Adrenal gland (tissue), 12 donors: ENCODE data around the gene WWP2. TPM values are rescaled to one million over a fixed set of nuclear protein-coding genes. Genes with fewer than 3 reads are reported as not detected.

Experiments used
- DNase-seq, 7 donors: peaks; one replicate each; pipeline ENCODE4 v3.0.0-alpha.2; 2019 to 2020
- H3K27ac ChIP-seq, 5 donors: fragments of 200-600 bp; sonication (generic) in 4 of 5; 1 replicate in 3 of 5; 2 replicates in 2 of 5; pipeline versions ENCODE4 v1.5.1 to v1.8.0; 2016 to 2020; ENCODE audit warnings: mild to moderate bottlenecking in 1 of 5
- H3K27me3 ChIP-seq: fragments of 200-600 bp; 2 replicates; pipeline ENCODE4 v1.8.0; 2021
- H3K36me3 ChIP-seq, 2 donors: fragments of 200-600 bp; replicated peaks in 1 of 2; 1 replicate in 1 of 2; 2 replicates in 1 of 2; pipeline versions ENCODE4 v1.5.1 to v1.8.0; 2018 to 2022
- H3K4me1 ChIP-seq, 2 donors: fragments of 200-600 bp; replicated peaks in 1 of 2; 1 replicate in 1 of 2; 2 replicates in 1 of 2; pipeline versions ENCODE4 v1.5.1 to v1.8.0; 2018 to 2021
- H3K4me3 ChIP-seq, 4 donors: fragments of 200-600 bp; sonication (generic) in 3 of 4; one replicate each; pipeline ENCODE4 v1.5.1; 2016 to 2018
- H3K9me3 ChIP-seq, 3 donors: fragments of 200-600 bp; sonication (generic) in 1 of 3; replicated peaks in 1 of 3; 1 replicate in 2 of 3; 2 replicates in 1 of 3; pipeline versions ENCODE4 v1.5.1 to v1.8.0; 2016 to 2021
- CTCF ChIP-seq, 6 experiments: fragments of 450-650 bp in 4 of 6; fragments of 200-600 bp in 2 of 6; sonication (generic) in 1 of 6; IDR thresholded peaks; 1 replicate in 5 of 6; 2 replicates in 1 of 6; pipeline versions ENCODE4 v1.5.1 to v1.8.0; 2016 to 2021; ENCODE audit warnings: antibody characterized with exemption in 6 of 6, mild to moderate bottlenecking in 2 of 6, moderate library complexity in 1 of 6
- POLR2A ChIP-seq, 2 donors: fragments of 450-650 bp; IDR thresholded peaks; one replicate each; pipeline ENCODE4 v1.6.1; 2017; ENCODE audit warnings: antibody characterized with exemption in 2 of 2, mild to moderate bottlenecking in 2 of 2, moderate library complexity in 1 of 2
- WGBS, 4 donors: extraction: QIAGEN DNeasy Blood & Tissue Kit in 2 of 4; methylation state at CpG; one replicate each; pipeline versions ENCODE4 v1.1.5 to v1.1.7; 2013 to 2017; 5-methylcytosine and 5-hydroxymethylcytosine counted together
- intact Hi-C, 2 donors: fragments of 100-400 bp; cut with DNase I; formaldehyde crosslinking; loops; one replicate each; pipeline versions ENCODE4 v1.14.1 to v1.15.0; 2022 to 2023
- polyA plus RNA-seq, 3 donors: library from polyadenylated mRNA; stranded (reverse); fragments of 200-250 nt in 2 of 3; fragments of 350-450 nt in 1 of 3; fragmentation: Illumina TruSeq in 1 of 3; extraction: RNeasy Lipid Tissue Mini Kit (QIAGEN cat#74804) in 1 of 3; gene quantifications; one replicate each; pipeline ENCODE4 v1.2.3, GENCODE V29; 2013 to 2014
- total RNA-seq, 9 donors: library from RNA; depleted of rRNA in 4 of 9; stranded (reverse); fragments of >200 nt in 4 of 9; fragments of 120-200 nt in 1 of 9; fragmentation: NEBNext Ultra II Directional in 1 of 9; extraction: Animal tissue kit (Norgen Biotek cat#: 25700) in 1 of 9; gene quantifications; one replicate each; pipeline versions ENCODE4 v1.1.0 to v1.2.4, GENCODE V29; 2013 to 2023
- donor health status: healthy with polysubstance abuse.
- donor health status: Bipolar disorder and iron deficiency.
- donor health status: DM: yes; HTN: yes; CAD: no.
- donor health status: DM: no; HTN: no; CAD: no.
- donor health status: DM: no; HTN: no; CAD: no.
- donor health status: DM: yes; HTN: yes; CAD: no.

Gene WWP2
- total and polyA plus RNA-seq, 12 donors = 28.3 to 99.8 (median 72.0) TPM

DNA sequence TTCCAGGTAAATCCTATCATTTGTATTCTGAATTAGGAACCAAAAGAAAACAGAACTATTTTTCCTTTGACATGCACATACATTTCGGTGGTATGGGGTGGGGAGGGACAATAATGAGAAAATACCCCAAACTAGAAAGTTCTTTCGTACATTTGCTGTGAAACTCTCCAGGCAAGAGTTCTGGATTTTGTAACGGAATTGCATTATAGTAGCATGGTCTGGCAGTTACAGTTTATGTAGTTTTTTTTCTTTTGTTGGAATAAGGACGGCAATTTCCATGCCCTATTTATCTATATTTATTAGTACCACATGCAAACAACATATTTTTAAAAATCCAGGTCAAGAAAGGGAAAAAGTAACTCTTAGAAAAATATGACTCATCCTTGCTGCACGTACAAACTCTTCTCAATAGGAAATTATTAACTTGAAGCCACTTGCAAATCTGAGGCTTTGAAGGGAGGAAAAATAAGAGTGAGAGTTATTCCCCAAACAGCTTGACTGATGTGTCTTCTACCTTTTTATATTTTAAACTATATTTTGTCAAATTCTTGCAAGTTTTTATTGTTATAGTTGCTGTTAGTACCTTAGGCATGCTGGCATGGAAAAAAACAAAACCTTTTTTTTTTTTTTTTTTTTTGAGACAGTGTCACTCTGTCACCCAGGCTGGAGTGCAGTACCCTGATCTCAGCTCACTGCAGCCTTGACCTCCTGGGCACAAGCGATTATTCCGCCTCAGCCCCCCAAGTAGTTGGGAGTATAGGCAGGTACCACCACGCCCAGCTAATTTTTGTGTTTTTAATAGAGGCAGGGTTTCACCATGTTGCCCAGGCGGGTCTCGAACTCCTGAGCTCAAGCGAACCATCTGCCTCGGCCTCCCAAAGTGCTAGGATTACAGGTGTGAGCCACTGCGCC lies 69.3 kb downstream of the WWP2 start:
- H3K27ac ChIP-seq = peak overlapping the region in 4 of 5 donors; percentile 15 to 80 (median 75)
- no peaks in the 10 kb centered on the region for H3K27me3 ChIP-seq
- TF ChIP-seq CTCF (IDR thresholded peaks at IDR 0.05) = no peak
- TF ChIP-seq POLR2A (IDR thresholded peaks at IDR 0.05) = no peak
- H3K36me3 ChIP-seq = no peaks in the 10 kb centered on the region
- 68 to 74% (median 70%) methylated on average over 13 of the region's 13 CpGs for WGBS, 4 donors
- H3K4me1 ChIP-seq = peaks cover 32 to 39% of the 10 kb centered on the region in 2 donors
- H3K4me3 ChIP-seq = no peak overlapping the region
- no peaks in the 10 kb centered on the region for H3K9me3 ChIP-seq
- DNase-seq = no peak
- intact Hi-C loops = no loop called here

DNA sequence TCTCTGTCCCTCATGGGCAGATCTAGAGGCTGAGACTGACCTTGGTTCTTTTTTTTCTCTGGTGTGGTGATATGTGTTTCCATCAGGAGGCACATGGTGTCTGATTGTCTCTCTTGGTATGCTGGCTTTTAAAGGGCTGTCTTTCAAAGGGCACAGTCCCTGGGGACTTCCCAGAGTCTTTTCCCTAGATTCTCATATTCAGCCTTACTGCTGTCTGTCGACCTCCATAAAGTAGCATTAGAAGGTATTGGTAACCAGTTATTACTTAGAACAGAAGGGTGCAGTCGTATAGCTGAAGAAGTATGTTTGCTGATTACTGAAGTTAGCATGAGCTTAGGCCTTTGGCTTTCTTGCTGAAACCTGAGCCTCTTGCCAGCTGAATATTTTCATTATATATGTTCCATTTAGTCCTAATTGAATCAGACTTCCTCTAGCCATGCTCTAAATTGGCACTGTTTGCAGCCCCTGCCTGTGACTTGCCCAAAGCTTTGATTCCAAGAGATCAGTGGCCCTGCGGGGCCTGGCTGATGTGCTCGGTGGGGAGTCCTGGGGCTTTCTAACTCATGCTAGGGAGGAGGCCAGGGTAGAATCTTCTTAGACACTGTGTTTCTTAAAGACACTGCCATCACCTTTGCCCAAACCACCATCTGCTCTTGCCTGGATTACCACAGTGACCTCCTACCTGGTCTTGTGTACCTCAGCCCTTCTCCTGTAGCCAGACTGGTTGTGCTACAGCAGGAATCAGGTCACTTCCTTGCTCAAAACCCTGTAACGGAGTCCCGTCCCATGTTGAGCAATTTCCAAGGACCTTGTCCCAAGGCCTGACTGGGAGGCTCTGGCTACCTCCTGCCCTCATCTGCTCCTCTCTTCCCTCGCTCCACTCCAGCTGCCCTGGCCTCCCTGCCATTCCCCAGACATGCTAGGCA lies 71.5 kb downstream of the WWP2 start:
- intact Hi-C loops = no loop called here

GRCh38 chr16:69834807-69835466 lies 72.8 kb downstream of the WWP2 start:
- DNase-seq = no peak
- peaks cover 44 to 63% of the 10 kb centered on the region in 2 donors for H3K4me1 ChIP-seq
- H3K4me3 ChIP-seq = no peak overlapping the region
- TF ChIP-seq CTCF (IDR thresholded peaks at IDR 0.05) (no peak), POLR2A (IDR thresholded peaks at IDR 0.05) (no peak)
- 83 to 89% (median 87%) methylated on average over 7 of the region's 7 CpGs for WGBS, 4 donors
- no peaks in the 10 kb centered on the region for H3K9me3 ChIP-seq
- intact Hi-C loops = no loop called here
- no peaks in the 10 kb centered on the region for H3K36me3 ChIP-seq
- no peaks in the 10 kb centered on the region for H3K27me3 ChIP-seq
- no peak overlapping the region for H3K27ac ChIP-seq

More for the DNA sequence above, 71.5 kb downstream of the WWP2 start:
- Histone ChIP-seq H3K27ac (peak overlapping the region in 4 of 5 donors; percentile 77 to 82 (median 80)), H3K4me3 (no peak overlapping the region), H3K9me3 (no peaks in the 10 kb centered on the region), H3K36me3 (no peaks in the 10 kb centered on the region), H3K4me1 (peaks cover 33 to 50% of the 10 kb centered on the region in 2 donors), H3K27me3 (no peaks in the 10 kb centered on the region)
- TF ChIP-seq CTCF (IDR thresholded peaks at IDR 0.05) (no peak), POLR2A (IDR thresholded peaks at IDR 0.05) (no peak)
- 44 to 56% (median 49%) methylated on average over 7 of the region's 7 CpGs for WGBS, 4 donors
- DNase-seq = peak; percentile 65 to 85 (median 71)
